Measurements from ENCODE around the gene SLC25A23. TPM values are rescaled to one million over a fixed set of nuclear protein-coding genes. Genes with fewer than 3 reads are reported as not detected.

SLC25A23 gene
- total and polyA plus RNA-seq, 10 of the 15 experiments (the other 5 are each of a cell fraction or from before 2014, with no cell fraction given), result 10.2 to 85.8 (median 50.0) TPM

GRCh38 chr19:6460099-6460884, 700 bp upstream of the SLC25A23 start (continued):
- peak; percentile 68; the same call in 1 of the 2 replicates for TF ChIP-seq TCF12 (IDR thresholded peaks at IDR 0.05; ENCODE audit: low read depth, low read length)
- TF ChIP-seq RB1 (IDR thresholded peaks at IDR 0.05; ENCODE audit: borderline replicate concordance), result peak; percentile 65; the same call in 1 of the 2 replicates
- TF ChIP-seq NRF1 (conservative IDR thresholded peaks at IDR 0.05; ENCODE audit: low read depth, low read length), result no peak
- no peak for TF ChIP-seq SKIL (IDR thresholded peaks at IDR 0.05; ENCODE audit: low read depth, poor library complexity, severe bottlenecking)
- peak; percentile 30; the same call in 1 of the 2 replicates for TF ChIP-seq CHD2 (IDR thresholded peaks at IDR 0.05; ENCODE audit: borderline replicate concordance, low read depth, low read length)
- TF ChIP-seq RUNX3 (IDR thresholded peaks at IDR 0.05; ENCODE audit: low read length), result peak; percentile 62
- no peak for TF ChIP-seq MAX (IDR thresholded peaks at IDR 0.05; ENCODE audit: low read depth, low read length)
- peak; percentile 75; the same call in 1 of the 2 replicates for TF ChIP-seq POLR2AphosphoS5 (IDR thresholded peaks at IDR 0.05; ENCODE audit: low read length)
- no peak for TF ChIP-seq BACH1 (IDR thresholded peaks at IDR 0.05; ENCODE audit: borderline replicate concordance)
- peak; percentile 69 for TF ChIP-seq GATAD2B (conservative IDR thresholded peaks at IDR 0.05; ENCODE audit: low read depth)
- TF ChIP-seq HDGF (IDR thresholded peaks at IDR 0.05), result peak; percentile 20; the same call in 1 of the 2 replicates
- TF ChIP-seq, protein P1, sequence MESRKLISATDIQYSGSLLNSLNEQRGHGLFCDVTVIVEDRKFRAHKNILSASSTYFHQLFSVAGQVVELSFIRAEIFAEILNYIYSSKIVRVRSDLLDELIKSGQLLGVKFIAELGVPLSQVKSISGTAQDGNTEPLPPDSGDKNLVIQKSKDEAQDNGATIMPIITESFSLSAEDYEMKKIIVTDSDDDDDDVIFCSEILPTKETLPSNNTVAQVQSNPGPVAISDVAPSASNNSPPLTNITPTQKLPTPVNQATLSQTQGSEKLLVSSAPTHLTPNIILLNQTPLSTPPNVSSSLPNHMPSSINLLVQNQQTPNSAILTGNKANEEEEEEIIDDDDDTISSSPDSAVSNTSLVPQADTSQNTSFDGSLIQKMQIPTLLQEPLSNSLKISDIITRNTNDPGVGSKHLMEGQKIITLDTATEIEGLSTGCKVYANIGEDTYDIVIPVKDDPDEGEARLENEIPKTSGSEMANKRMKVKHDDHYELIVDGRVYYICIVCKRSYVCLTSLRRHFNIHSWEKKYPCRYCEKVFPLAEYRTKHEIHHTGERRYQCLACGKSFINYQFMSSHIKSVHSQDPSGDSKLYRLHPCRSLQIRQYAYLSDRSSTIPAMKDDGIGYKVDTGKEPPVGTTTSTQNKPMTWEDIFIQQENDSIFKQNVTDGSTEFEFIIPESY (IDR thresholded peaks at IDR 0.05), result no peak
- TF ChIP-seq, protein P2, sequence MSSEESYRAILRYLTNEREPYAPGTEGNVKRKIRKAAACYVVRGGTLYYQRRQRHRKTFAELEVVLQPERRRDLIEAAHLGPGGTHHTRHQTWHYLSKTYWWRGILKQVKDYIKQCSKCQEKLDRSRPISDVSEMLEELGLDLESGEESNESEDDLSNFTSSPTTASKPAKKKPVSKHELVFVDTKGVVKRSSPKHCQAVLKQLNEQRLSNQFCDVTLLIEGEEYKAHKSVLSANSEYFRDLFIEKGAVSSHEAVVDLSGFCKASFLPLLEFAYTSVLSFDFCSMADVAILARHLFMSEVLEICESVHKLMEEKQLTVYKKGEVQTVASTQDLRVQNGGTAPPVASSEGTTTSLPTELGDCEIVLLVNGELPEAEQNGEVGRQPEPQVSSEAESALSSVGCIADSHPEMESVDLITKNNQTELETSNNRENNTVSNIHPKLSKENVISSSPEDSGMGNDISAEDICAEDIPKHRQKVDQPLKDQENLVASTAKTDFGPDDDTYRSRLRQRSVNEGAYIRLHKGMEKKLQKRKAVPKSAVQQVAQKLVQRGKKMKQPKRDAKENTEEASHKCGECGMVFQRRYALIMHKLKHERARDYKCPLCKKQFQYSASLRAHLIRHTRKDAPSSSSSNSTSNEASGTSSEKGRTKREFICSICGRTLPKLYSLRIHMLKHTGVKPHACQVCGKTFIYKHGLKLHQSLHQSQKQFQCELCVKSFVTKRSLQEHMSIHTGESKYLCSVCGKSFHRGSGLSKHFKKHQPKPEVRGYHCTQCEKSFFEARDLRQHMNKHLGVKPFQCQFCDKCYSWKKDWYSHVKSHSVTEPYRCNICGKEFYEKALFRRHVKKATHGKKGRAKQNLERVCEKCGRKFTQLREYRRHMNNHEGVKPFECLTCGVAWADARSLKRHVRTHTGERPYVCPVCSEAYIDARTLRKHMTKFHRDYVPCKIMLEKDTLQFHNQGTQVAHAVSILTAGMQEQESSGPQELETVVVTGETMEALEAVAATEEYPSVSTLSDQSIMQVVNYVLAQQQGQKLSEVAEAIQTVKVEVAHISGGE (CRISPR knock-in tag; IDR thresholded peaks at IDR 0.05), result no peak
- peak; percentile 73 for TF ChIP-seq SMARCA5 (IDR thresholded peaks at IDR 0.05)
- no peak for TF ChIP-seq ZNF592 (IDR thresholded peaks at IDR 0.05)
- TF ChIP-seq SRF (IDR thresholded peaks at IDR 0.05; ENCODE audit: low read depth in 2 of 2, low read length in 2 of 2), result 0 out of 4 replicates have a peak, but pooled peaks of 1 of the 2 experiments have one; percentile 25
- TF ChIP-seq IRF4 (IDR thresholded peaks at IDR 0.05; ENCODE audit: low read depth, low read length), result peak; percentile 56
